Fibroblast of villous mesenchyme (primary cell): ENCODE measurements around the gene JAG1. TPM values are rescaled to one million over a fixed set of nuclear protein-coding genes. Genes with fewer than 3 reads are reported as not detected.
"Not testable (repeated sequence)": the region's sequence is repeated elsewhere in the genome, so short reads cannot be mapped to it uniquely, and the experiment has no call there.

Source experiments
- DNase-seq: peaks from one replicate; pipeline ENCODE4 v3.0.0-alpha.2; 2010; ENCODE audit warnings: low read depth
- H3K4me3 ChIP-seq: 2 replicates; pipeline ENCODE4 v1.5.1; 2011; ENCODE audit warnings: low read depth, mild to moderate bottlenecking, low read length
- CTCF ChIP-seq: IDR thresholded peaks from 2 replicates; pipeline ENCODE4 v1.5.1; 2012; ENCODE audit warnings: low read depth, mild to moderate bottlenecking, low read length; ENCODE audit not compliant: insufficient read depth
- total RNA-seq: library from RNA; depleted of rRNA; stranded (reverse); fragments of >200 nt; gene quantifications from 2 replicates; pipeline ENCODE4 v1.2.3, GENCODE V29; 2012

Gene JAG1
- total RNA-seq, 1 donor: 12.1 TPM

DNA sequence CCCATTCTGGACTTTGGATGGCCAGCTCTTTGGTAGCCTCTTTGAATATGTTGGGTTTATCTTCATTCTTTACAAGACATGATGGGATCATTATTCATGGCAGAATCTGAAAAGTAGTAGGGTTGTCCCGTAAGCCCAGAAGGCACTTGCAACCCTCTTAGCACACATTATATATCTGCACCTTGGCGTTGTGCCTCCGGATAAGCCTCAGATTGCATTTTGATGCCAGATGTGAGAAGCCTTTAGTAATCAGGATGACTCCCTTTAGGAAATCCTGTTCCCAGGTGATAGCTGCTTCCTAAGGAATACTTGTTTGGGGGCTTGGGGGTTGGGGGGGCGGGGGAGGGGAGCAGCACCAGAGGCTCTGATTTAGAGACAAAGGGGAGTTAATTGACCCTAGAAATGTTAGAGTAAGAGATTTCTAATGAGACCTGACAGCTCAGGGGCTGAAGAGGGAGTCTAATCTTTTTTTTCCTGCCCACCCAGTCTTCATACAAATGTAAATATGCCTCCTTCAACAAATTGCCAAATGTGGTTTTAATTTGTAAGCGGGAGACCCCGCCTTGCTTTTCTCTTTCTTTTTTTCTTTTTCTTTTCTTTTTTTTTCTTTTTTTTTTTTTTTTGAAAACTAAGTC lies 55.1 kb downstream of the JAG1 start:
- DNase-seq: peak; percentile 57
- no peak for TF ChIP-seq CTCF
- no peak overlapping the region for H3K4me3 ChIP-seq

DNA sequence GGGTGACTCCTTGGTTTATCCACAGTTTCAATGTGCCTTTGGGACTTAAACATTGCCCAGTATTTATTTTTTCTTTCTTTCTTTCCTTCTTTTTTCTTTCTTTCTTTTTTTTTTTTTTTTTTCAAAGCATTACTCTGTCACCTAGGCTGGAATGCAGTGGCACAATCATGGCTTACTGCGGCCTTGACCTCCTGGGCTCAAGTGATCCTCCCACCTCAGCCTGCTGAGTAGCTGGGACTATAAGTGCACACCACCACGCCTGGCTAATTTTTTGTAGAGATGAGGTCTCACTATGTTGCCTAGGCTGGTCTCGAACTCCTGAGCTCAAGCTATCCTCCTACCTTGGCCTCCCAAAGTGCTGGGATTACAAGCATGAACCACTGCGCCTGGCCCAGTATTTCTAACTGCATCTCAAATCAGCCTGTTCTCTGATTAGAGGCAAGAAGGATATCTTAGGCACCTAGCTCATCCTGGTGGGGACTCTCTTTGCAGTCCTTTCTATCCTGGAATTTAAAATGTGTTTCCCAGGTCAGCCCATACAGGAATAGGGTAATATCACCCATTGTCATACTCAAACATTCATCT lies 56.2 kb downstream of the JAG1 start:
- DNase-seq, H3K4me3 ChIP-seq: not testable (repeated sequence)

GRCh38 chr20:10616212-10616611 lies 57.6 kb downstream of the JAG1 start:
- DNase-seq: no peak
- TF ChIP-seq CTCF: no peak
- no peak overlapping the region for H3K4me3 ChIP-seq

DNA sequence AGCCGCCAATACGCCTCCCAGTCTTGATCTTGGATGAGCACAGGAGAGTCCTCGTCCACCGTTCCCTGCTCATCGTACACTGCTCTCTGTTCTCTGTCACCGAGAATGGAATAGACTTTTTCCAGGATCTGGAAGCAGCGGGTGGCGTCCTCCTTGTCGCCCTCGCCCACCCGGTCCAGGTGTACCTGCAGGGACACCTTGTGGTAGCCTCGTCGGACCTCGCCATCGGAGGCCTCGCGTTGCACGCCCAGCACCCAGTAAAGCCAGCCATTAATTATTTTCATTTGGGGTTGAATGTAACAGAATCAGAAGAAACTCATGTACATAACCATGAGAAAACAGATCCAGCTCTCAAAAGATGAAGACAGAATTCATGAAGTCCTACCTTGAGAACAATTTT lies 59.9 kb downstream of the JAG1 start:
- no peak for TF ChIP-seq CTCF
- no peak for DNase-seq
- no peak overlapping the region for H3K4me3 ChIP-seq

GRCh38 chr20:10613426-10613825 lies 60.4 kb downstream of the JAG1 start:
- not testable (repeated sequence) for DNase-seq, H3K4me3 ChIP-seq

DNA sequence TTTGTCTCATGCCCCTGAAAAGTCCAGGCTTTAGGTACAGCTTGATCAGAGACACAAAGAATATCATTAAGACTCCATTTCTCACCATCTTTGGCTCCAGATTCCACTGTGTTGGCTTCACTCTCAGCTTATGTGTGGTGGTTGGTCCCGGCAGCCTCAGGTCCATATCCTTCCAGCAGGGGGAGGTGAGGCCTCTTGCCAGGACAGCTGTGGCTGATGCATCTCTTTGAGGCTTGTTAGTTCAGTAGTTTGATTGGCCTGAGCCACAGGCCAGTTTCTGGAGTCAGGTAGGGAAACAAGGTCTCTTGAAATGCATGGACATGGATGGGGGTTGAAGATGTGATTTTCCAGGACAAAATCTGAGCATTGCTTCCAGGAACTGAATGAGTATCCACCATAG lies 62.4 kb downstream of the JAG1 start:
- H3K4me3 ChIP-seq: no peak overlapping the region
- peak; percentile 79 for TF ChIP-seq CTCF
- DNase-seq: peak; percentile 66

GRCh38 chr20:10610251-10610650 lies 63.5 kb downstream of the JAG1 start:
- no peak for TF ChIP-seq CTCF
- DNase-seq: no peak
- H3K4me3 ChIP-seq: no peak overlapping the region

- TF ChIP-seq CTCF: no peak
- no peak overlapping the region for H3K4me3 ChIP-seq
- DNase-seq: no peak
Observed at GRCh38 chr20:10609770-10610169, 64.0 kb downstream of the JAG1 start.
